AG10803 (cell line): ENCODE measurements around the gene SFN.

Source experiments
- DNase-seq: peaks from one replicate; pipeline ENCODE4 v3.0.0; 2010; ENCODE audit warnings: low read depth
- H3K4me3 ChIP-seq: 2 replicates; pipeline ENCODE4 v1.5.1; 2011; ENCODE audit warnings: mild to moderate bottlenecking, low read length, control low read depth
- CTCF ChIP-seq: conservative IDR thresholded peaks from 2 replicates; pipeline ENCODE4 v1.5.1; 2011; ENCODE audit warnings: mild to moderate bottlenecking, low read length, control low read depth, inconsistent platforms

SFN gene

DNA sequence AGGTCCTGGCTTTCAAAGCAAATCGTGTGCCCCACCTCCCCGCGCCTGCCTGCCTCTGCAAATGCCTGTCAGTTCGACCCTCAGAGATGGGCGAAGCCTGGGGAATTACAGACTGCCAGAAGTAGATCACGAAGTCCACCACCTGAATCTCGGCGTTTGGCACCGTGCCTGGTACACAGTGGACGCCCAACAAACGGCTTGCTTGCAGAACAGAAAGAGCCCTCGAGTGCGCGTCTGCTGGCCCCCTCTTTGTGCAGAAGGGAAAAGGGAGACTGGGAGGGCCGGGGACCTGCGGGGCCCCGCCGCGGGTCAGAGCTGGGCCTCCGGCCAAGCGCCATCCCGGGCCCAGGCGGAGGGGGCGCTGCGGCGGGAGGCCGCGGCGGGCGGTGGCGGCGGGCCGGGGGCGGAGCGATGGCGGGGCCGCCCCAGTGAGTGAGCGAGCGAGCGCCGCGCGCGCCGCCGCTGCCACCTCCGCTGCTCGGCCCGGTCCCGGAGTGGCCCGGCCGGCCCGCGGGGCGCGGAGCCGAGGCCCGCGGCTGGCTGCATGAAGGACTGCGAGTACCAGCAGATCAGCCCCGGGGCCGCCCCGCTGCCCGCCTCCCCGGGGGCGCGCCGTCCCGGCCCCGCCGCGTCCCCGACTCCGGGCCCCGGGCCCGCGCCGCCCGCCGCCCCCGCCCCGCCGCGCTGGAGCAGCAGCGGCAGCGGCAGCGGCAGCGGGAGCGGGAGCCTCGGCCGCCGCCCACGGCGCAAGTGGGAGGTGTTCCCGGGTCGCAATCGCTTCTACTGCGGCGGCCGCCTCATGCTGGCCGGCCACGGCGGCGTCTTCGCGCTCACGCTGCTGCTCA, 36.5 kb upstream of the SFN start, which contains the start of gene ZDHHC18:
Gene ZDHHC18 (plus strand): TSS at position 428 of the 845 bp plus-strand sequence. CDS start 117 bp downstream, at position 545.
- H3K4me3 ChIP-seq: peak within 1 kb of the TSS; percentile 79
- DNase-seq: peak; percentile 44
- TF ChIP-seq CTCF: peak; percentile 20; the same call in 1 of the 2 replicates

DNA sequence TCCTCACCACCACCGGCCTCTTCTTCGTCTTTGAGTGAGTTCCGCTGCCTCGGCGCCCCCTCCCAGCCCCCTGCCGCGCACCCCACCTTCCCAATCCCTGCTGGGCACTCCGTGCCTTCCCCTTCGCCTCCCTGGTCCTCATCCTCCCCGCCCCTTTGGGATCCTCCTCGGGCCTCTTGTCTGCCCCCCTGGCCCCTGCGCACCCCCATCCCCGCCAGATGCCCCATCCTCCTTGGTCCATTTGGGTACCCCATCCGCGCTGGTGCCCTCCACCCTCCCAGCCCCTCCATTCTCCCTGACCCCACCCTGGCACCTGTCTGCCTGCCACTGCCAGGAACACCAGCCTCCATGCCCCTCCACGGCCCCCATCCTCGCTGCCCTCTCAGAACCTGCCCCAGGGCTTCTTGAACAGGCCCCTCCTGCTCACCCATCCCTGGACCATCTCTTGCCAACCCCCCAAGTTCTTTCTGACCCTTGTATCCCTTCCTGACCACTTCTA, 35.8 kb upstream of the SFN start:
- no peak for TF ChIP-seq CTCF
- peak overlapping the region; percentile 72 for H3K4me3 ChIP-seq
- DNase-seq: no peak

GRCh38 chr1:26827663-26828062, 35.3 kb upstream of the SFN start:
- DNase-seq: no peak

GRCh38 chr1:26828411-26828991, 34.4 kb upstream of the SFN start:
- DNase-seq: no peak
- no peak overlapping the region for H3K4me3 ChIP-seq

More at GRCh38 chr1:26827663-26828062, 35.3 kb upstream of the SFN start:
- TF ChIP-seq CTCF: no peak
- H3K4me3 ChIP-seq: peak overlapping the region; percentile 72

GRCh38 chr1:26829184-26829911, 33.6 kb upstream of the SFN start:
- H3K4me3 ChIP-seq: no peak overlapping the region; the same call in 1 of the 2 replicates
- DNase-seq: no peak
- no peak for TF ChIP-seq CTCF

More at GRCh38 chr1:26828411-26828991, 34.4 kb upstream of the SFN start:
- TF ChIP-seq CTCF: no peak

GRCh38 chr1:26831059-26831458, 31.9 kb upstream of the SFN start:
- no peak overlapping the region for H3K4me3 ChIP-seq
- no peak for DNase-seq
- no peak for TF ChIP-seq CTCF
